ENCODE data around the gene LCE2B.
"Not testable (repeated sequence)": the region's sequence is repeated elsewhere in the genome, so short reads cannot be mapped to it uniquely, and the experiment has no call there.

Gene LCE2B

GRCh38 chr1:152673016-152673415 is 12.9 kb upstream of the LCE2B start:
- Histone ChIP-seq H3K4me1 (ENCODE audit: control insufficient read depth in 1 of 2, insufficient read depth in 2 of 2, low read length in 2 of 2) (no peaks in the 10 kb centered on the region), H3K4me3 (ENCODE audit: low read depth in 1 of 2, low read length in 2 of 2) (no peak overlapping the region), H3K9me3 (ENCODE audit: control insufficient read depth in 1 of 2, low read length in 2 of 2) (no peaks in the 10 kb centered on the region), H3K27ac (ENCODE audit: low read length) (no peak overlapping the region), H3K27me3 (ENCODE audit: low read depth, low read length) (no peaks in the 10 kb centered on the region), H3K36me3 (ENCODE audit: control insufficient read depth in 1 of 2, insufficient read depth in 2 of 2, low read length in 2 of 2) (no peaks in the 10 kb centered on the region)

- not testable (repeated sequence) for H3K4me1 ChIP-seq (ENCODE audit: control insufficient read depth in 1 of 2, insufficient read depth in 2 of 2, low read length in 2 of 2); H3K36me3 ChIP-seq (ENCODE audit: control insufficient read depth in 1 of 2, insufficient read depth in 2 of 2, low read length in 2 of 2); H3K27me3 ChIP-seq (ENCODE audit: low read depth, low read length); H3K4me3 ChIP-seq (ENCODE audit: low read depth in 1 of 2, low read length in 2 of 2); H3K27ac ChIP-seq (ENCODE audit: low read length); H3K9me3 ChIP-seq (ENCODE audit: control insufficient read depth in 1 of 2, low read length in 2 of 2)
These were observed 10.9 kb upstream of the LCE2B start, which contains the start of gene LCE2C for GRCh38 chr1:152674983-152675382. TSS of gene LCE2C (plus strand) at chr1:152675279. CDS start at chr1:152676016, 737 bp downstream.

- no peaks in the 10 kb centered on the region for H3K36me3 ChIP-seq (ENCODE audit: control insufficient read depth in 1 of 2, insufficient read depth in 2 of 2, low read length in 2 of 2)
- no peak overlapping the region for H3K4me3 ChIP-seq (ENCODE audit: low read depth in 1 of 2, low read length in 2 of 2)
- no peak overlapping the region for H3K27ac ChIP-seq (ENCODE audit: low read length)
- no peaks in the 10 kb centered on the region for H3K27me3 ChIP-seq (ENCODE audit: low read depth, low read length)
- no peaks in the 10 kb centered on the region for H3K4me1 ChIP-seq (ENCODE audit: control insufficient read depth in 1 of 2, insufficient read depth in 2 of 2, low read length in 2 of 2)
- no peaks in the 10 kb centered on the region for H3K9me3 ChIP-seq (ENCODE audit: control insufficient read depth in 1 of 2, low read length in 2 of 2)
These were observed 6.5 kb upstream of the LCE2B start for GRCh38 chr1:152679459-152679858.

GRCh38 chr1:152681616-152682015 is 4.3 kb upstream of the LCE2B start:
- Histone ChIP-seq H3K36me3 (ENCODE audit: control insufficient read depth in 1 of 2, insufficient read depth in 2 of 2, low read length in 2 of 2) (no peaks in the 10 kb centered on the region), H3K27ac (ENCODE audit: low read length) (no peak overlapping the region), H3K27me3 (ENCODE audit: low read depth, low read length) (no peaks in the 10 kb centered on the region), H3K4me1 (ENCODE audit: control insufficient read depth in 1 of 2, insufficient read depth in 2 of 2, low read length in 2 of 2) (no peaks in the 10 kb centered on the region), H3K4me3 (ENCODE audit: low read depth in 1 of 2, low read length in 2 of 2) (no peak overlapping the region), H3K9me3 (ENCODE audit: control insufficient read depth in 1 of 2, low read length in 2 of 2) (no peaks in the 10 kb centered on the region)

GRCh38 chr1:152683846-152684245 is 2.1 kb upstream of the LCE2B start:
- H3K27ac ChIP-seq (ENCODE audit: low read length) = no peak overlapping the region
- no peaks in the 10 kb centered on the region for H3K4me1 ChIP-seq (ENCODE audit: control insufficient read depth in 1 of 2, insufficient read depth in 2 of 2, low read length in 2 of 2)
- no peaks in the 10 kb centered on the region for H3K36me3 ChIP-seq (ENCODE audit: control insufficient read depth in 1 of 2, insufficient read depth in 2 of 2, low read length in 2 of 2)
- no peaks in the 10 kb centered on the region for H3K9me3 ChIP-seq (ENCODE audit: control insufficient read depth in 1 of 2, low read length in 2 of 2)
- no peak overlapping the region for H3K4me3 ChIP-seq (ENCODE audit: low read depth in 1 of 2, low read length in 2 of 2)
- H3K27me3 ChIP-seq (ENCODE audit: low read depth, low read length) = no peaks in the 10 kb centered on the region

GRCh38 chr1:152697701-152698600 is 12.0 kb downstream of the LCE2B start, which contains the start of gene LCE2A:
TSS of gene LCE2A (plus strand) at chr1:152698345. CDS start at chr1:152698902, 557 bp downstream.
- H3K27me3 ChIP-seq (ENCODE audit: low read depth, low read length) = no peaks in the 10 kb centered on the region
- no peaks in the 10 kb centered on the region for H3K4me1 ChIP-seq (ENCODE audit: control insufficient read depth in 1 of 2, insufficient read depth in 2 of 2, low read length in 2 of 2)
- no peak within 1 kb of the TSS for H3K4me3 ChIP-seq (ENCODE audit: low read depth in 1 of 2, low read length in 2 of 2)
- H3K27ac ChIP-seq (ENCODE audit: low read length) = no peak within 1 kb of the TSS
- H3K9me3 ChIP-seq (ENCODE audit: control insufficient read depth in 1 of 2, low read length in 2 of 2) = no peaks in the 10 kb centered on the region
- H3K36me3 ChIP-seq (ENCODE audit: control insufficient read depth in 1 of 2, insufficient read depth in 2 of 2, low read length in 2 of 2) = no peaks in the 10 kb centered on the region

GRCh38 chr1:152699746-152700145 is 13.8 kb downstream of the LCE2B start:
- Histone ChIP-seq H3K27me3 (ENCODE audit: low read depth, low read length) (no peaks in the 10 kb centered on the region), H3K4me1 (ENCODE audit: control insufficient read depth in 1 of 2, insufficient read depth in 2 of 2, low read length in 2 of 2) (no peaks in the 10 kb centered on the region), H3K9me3 (ENCODE audit: control insufficient read depth in 1 of 2, low read length in 2 of 2) (no peaks in the 10 kb centered on the region), H3K36me3 (ENCODE audit: control insufficient read depth in 1 of 2, insufficient read depth in 2 of 2, low read length in 2 of 2) (no peaks in the 10 kb centered on the region), H3K27ac (ENCODE audit: low read length) (no peak overlapping the region), H3K4me3 (ENCODE audit: low read depth in 1 of 2, low read length in 2 of 2) (no peak overlapping the region)

GRCh38 chr1:152707860-152708259 is 21.9 kb downstream of the LCE2B start, which contains the start of gene LCE4A:
TSS of gene LCE4A (plus strand) at chr1:152708160. CDS start at chr1:152709076, 916 bp downstream.
- H3K9me3 ChIP-seq (ENCODE audit: control insufficient read depth in 1 of 2, low read length in 2 of 2) = no peaks in the 10 kb centered on the region
- no peaks in the 10 kb centered on the region for H3K4me1 ChIP-seq (ENCODE audit: control insufficient read depth in 1 of 2, insufficient read depth in 2 of 2, low read length in 2 of 2)
- H3K36me3 ChIP-seq (ENCODE audit: control insufficient read depth in 1 of 2, insufficient read depth in 2 of 2, low read length in 2 of 2) = no peaks in the 10 kb centered on the region
- H3K27me3 ChIP-seq (ENCODE audit: low read depth, low read length) = no peaks in the 10 kb centered on the region
- no peak within 1 kb of the TSS for H3K27ac ChIP-seq (ENCODE audit: low read length)
- no peak within 1 kb of the TSS for H3K4me3 ChIP-seq (ENCODE audit: low read depth in 1 of 2, low read length in 2 of 2)

- peaks cover 0 to 7% of the 10 kb centered on the region in 2 donors for H3K9me3 ChIP-seq (ENCODE audit: control insufficient read depth in 1 of 2, low read length in 2 of 2)
- no peaks in the 10 kb centered on the region for H3K4me1 ChIP-seq (ENCODE audit: control insufficient read depth in 1 of 2, insufficient read depth in 2 of 2, low read length in 2 of 2)
- H3K27me3 ChIP-seq (ENCODE audit: low read depth, low read length) = no peaks in the 10 kb centered on the region
- H3K36me3 ChIP-seq (ENCODE audit: control insufficient read depth in 1 of 2, insufficient read depth in 2 of 2, low read length in 2 of 2) = no peaks in the 10 kb centered on the region
- H3K4me3 ChIP-seq (ENCODE audit: low read depth in 1 of 2, low read length in 2 of 2) = no peak overlapping the region
- H3K27ac ChIP-seq (ENCODE audit: low read length) = no peak overlapping the region
These were observed 32.3 kb downstream of the LCE2B start for GRCh38 chr1:152718238-152718637.

- Histone ChIP-seq H3K36me3 (ENCODE audit: control insufficient read depth in 1 of 2, insufficient read depth in 2 of 2, low read length in 2 of 2) (no peaks in the 10 kb centered on the region), H3K4me1 (ENCODE audit: control insufficient read depth in 1 of 2, insufficient read depth in 2 of 2, low read length in 2 of 2) (no peaks in the 10 kb centered on the region), H3K9me3 (ENCODE audit: control insufficient read depth in 1 of 2, low read length in 2 of 2) (no peaks in the 10 kb centered on the region), H3K27ac (ENCODE audit: low read length) (no peak overlapping the region), H3K4me3 (ENCODE audit: low read depth in 1 of 2, low read length in 2 of 2) (no peak overlapping the region), H3K27me3 (ENCODE audit: low read depth, low read length) (no peaks in the 10 kb centered on the region)
These were observed 39.3 kb downstream of the LCE2B start for GRCh38 chr1:152725261-152725660.

- H3K4me1 ChIP-seq (ENCODE audit: control insufficient read depth in 1 of 2, insufficient read depth in 2 of 2, low read length in 2 of 2) = no peaks in the 10 kb centered on the region
- H3K27me3 ChIP-seq (ENCODE audit: low read depth, low read length) = no peaks in the 10 kb centered on the region
- no peaks in the 10 kb centered on the region for H3K9me3 ChIP-seq (ENCODE audit: control insufficient read depth in 1 of 2, low read length in 2 of 2)
- H3K27ac ChIP-seq (ENCODE audit: low read length) = no peak overlapping the region
- H3K36me3 ChIP-seq (ENCODE audit: control insufficient read depth in 1 of 2, insufficient read depth in 2 of 2, low read length in 2 of 2) = no peaks in the 10 kb centered on the region
- no peak overlapping the region for H3K4me3 ChIP-seq (ENCODE audit: low read depth in 1 of 2, low read length in 2 of 2)
These were observed 43.1 kb downstream of the LCE2B start for GRCh38 chr1:152728986-152729385.
